Stimulated activated CD8-positive, alpha-beta memory T cell treated with anti-CD3 and anti-CD28 coated beads, Interleukin-15, amount 100 ng/mL, for 4 hours (primary cell): ENCODE measurements around the gene ANKFY1.

Experiments used
- DNase-seq, 2 donors: peaks; one replicate each; pipeline ENCODE4 v3.0.0-alpha.2; 2020; ENCODE audit warnings: low read depth in 2 of 2

Gene ANKFY1, protein sequence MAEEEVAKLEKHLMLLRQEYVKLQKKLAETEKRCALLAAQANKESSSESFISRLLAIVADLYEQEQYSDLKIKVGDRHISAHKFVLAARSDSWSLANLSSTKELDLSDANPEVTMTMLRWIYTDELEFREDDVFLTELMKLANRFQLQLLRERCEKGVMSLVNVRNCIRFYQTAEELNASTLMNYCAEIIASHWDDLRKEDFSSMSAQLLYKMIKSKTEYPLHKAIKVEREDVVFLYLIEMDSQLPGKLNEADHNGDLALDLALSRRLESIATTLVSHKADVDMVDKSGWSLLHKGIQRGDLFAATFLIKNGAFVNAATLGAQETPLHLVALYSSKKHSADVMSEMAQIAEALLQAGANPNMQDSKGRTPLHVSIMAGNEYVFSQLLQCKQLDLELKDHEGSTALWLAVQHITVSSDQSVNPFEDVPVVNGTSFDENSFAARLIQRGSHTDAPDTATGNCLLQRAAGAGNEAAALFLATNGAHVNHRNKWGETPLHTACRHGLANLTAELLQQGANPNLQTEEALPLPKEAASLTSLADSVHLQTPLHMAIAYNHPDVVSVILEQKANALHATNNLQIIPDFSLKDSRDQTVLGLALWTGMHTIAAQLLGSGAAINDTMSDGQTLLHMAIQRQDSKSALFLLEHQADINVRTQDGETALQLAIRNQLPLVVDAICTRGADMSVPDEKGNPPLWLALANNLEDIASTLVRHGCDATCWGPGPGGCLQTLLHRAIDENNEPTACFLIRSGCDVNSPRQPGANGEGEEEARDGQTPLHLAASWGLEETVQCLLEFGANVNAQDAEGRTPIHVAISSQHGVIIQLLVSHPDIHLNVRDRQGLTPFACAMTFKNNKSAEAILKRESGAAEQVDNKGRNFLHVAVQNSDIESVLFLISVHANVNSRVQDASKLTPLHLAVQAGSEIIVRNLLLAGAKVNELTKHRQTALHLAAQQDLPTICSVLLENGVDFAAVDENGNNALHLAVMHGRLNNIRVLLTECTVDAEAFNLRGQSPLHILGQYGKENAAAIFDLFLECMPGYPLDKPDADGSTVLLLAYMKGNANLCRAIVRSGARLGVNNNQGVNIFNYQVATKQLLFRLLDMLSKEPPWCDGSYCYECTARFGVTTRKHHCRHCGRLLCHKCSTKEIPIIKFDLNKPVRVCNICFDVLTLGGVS

DNA sequence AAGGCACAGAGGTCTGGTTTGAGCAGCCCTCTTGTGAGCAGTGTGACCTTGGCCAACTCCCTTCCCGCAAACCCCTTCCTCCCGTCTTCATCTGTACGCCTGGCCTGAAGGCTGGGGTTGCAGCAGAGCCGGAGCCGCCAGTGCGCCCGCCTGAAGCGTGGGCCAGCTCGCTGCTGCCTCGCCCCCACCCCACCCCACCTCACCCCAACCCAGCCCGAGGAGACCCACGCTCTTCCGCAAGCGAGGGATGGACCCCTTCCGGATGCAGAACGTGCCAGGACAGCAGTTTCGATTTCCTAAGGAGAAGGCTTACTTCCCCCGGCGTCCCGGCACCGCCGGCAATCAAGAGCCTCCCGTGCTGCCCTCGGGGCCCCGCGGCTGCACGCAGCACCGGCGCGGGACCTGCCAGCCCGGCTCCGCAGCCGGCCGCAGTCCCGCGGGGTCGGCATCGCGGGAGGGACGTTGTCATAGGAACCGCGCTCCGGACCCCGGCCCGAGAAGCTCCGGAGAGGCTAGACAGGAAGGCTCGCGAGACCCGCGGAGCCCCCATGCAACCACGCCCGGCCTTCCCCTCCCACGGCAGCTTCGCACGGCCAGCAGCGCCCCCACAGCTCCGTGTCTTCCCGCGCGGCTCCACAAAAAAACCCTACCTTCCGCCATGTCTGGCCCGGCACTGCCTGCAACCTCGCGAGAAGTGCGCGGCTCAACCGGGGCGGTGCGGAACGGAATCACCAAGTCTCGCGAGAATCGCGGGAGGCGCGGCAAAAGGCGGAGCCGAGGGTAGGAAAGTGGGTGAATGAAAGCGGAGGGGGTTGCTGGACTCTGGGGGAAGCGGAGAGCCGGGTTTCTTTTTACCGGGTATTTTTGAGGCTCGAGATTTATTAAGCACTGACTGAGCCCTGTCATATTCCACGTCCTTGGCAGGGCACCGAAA is at the start of gene ANKFY1:
Gene ANKFY1, minus strand, starts transcription at position 698 of the 934 bp plus-strand sequence. Its CDS starts 38 bp downstream, at position 660.
- peak; percentile 92 for DNase-seq

DNA sequence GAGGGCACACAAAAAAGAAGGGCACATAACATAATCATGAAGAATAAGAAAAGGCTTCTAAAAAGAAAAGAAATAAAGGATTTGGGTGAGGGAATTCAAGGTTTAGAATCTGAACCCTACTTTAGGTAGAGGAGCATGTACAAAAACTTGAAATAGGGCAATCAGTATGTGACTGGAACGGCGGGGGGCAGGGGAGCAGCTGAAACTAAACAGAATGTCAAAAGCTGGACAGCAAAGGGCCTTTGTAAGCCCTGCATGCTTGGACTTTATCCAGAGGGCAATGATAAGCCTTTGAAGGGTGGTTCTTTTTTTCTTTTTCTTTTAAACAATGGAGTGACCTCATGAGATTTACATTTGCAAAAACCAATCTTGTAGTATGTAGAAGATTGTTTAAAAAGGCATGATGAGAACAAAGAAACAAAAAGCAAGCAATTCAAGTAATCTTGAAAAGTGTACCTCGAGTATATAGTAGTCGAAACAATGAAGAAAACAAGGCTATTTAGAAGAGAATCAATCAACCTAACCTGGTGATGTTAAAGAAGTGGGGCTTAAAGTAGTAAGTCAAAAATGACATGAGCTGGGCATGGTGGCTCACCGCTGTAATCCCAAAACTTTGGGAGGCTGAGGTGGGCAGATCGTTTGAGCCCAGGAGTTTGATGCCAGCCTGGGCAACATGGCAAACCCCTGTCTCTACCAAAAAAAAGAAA is 46.7 kb upstream of the ANKFY1 start:
- DNase-seq: no peak

DNA sequence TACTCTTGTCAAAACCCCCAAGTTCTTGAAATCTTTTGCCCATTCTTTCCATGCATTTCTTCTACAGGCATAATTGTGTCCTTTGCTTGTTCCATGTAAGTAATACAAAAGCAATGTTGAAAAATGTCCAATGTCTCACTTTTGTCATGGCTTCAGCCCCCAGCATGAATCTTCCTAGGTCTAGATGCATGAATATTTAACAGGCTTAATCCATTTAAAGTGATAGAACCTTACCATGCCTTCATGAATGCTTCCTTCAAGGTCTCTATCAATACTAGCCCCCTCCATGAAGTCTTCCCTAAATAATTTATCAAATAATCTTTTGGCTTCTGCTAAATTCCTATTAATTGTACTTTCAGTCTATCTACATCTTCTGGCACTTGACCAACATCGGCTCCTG is 46.1 kb upstream of the ANKFY1 start:
- no peak for DNase-seq

DNA sequence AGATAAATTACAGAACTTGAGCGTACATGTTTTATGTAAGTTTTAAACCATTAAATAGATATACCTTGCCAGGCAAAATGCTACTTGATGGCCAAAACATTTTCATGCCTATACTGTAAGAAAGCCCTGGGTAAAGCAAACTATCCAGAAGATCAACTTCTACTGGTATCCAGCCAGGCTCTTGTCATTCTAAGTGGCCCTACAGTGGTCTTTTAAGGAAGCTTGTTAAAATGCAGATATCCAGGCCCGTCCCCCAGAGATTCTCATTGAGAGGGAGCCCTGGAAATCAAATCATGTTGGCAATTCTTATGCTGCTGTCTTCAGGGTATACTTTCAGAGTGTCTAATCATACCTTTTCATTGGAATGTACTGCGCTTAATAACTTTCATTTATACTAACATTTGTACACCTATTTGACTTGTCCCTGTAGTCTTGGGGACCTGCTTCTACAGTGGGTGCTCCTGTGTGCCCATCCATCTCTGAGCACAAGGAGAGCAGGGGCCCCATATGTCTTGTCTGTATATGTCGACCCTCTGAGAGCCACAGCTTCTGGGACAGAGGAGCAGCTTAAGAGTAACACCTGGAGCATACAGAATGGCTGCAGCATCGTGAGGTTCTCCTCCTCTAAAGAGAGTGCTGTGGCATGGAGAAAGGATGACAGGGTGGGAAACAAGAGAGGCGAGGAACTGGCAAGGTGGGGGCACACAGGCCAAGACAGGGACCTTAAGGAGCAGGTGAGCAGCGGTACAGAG is 43.6 kb upstream of the ANKFY1 start:
- no peak for DNase-seq

DNA sequence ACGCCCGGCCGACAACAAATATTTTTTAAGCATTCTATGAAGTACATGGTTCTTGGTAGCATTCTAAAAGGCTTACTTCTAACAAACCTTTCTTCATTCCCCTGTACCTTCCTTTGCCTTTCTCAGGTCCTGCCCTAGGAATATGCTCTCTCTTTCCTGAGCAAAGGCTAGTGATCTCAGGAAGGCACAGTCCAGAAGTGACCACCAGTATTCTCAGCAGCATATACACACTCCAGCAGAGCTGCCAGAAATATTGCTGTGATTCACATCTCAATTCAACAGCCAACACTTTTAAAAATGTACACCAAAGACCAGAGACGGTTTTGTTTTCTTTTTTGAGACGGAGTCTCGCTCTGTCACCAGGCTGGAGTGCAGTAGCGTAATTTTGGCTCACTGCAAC is 41.4 kb upstream of the ANKFY1 start:
- DNase-seq: no peak

DNA sequence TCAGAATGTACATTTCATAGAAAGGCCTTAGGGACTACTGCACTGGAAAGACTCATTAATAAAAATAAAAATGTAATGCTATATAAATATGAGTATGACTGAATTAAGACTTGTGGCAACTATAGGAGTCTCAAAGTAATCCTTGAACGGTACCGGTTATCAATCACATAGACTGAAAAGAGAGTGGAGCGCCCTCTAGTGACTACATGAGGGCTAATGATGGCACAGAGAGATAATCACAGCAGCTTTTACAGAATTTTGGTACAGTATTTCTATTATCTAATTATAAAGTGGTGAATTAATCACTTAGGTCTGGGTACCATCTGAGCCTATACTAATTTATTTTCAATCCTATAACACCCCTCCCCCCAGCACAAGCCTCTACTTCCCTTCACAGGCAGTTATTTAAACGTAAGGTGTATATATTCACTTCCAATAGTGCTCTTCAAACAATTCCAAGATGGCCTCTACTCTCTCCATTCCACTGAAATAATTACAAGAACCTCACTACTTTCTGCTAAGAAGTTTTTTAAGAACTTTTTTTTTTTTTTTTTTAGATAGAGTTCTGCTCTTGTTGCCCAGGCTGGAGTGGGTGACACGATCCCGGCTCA is 40.7 kb upstream of the ANKFY1 start:
- DNase-seq: peak in 1 of 2 donors; percentile 2

DNA sequence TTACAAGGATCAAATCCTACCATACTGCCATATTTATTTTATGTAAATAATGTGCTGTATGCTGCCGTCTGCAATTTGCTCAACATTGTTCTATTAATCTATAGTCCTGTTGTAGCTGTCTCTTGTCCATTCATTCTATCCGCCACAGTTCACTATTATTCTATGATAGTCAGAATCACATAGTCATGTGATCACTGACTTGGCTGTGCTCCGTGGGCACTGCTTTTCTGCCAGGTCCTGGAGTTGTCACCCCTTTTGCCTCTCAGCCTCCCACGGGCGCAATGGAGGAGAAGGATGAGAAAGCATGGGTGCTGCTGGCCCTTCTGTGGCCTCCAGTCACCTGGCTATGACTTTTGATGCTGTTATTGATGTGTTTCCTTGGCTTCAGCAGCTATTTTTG is 37.3 kb upstream of the ANKFY1 start:
- no peak for DNase-seq

DNA sequence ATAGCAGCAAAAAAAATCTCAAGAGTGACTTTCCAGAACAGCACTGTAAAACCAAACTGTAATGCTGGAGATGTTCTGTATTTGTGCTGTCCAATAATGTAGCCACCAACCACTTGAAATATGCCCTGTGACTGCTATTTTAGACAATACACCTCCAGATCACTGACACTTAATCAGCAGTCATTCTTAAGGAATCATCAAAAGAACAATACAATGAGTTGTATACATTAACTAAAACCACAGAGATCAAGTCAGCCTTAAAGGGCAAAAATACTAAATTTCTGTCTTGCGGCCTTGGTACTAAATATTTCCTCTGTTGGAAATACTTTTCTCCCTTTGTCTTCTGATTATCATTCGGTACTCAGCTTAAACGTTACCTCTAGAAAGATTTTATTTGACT is 33.6 kb upstream of the ANKFY1 start:
- DNase-seq: no peak

DNA sequence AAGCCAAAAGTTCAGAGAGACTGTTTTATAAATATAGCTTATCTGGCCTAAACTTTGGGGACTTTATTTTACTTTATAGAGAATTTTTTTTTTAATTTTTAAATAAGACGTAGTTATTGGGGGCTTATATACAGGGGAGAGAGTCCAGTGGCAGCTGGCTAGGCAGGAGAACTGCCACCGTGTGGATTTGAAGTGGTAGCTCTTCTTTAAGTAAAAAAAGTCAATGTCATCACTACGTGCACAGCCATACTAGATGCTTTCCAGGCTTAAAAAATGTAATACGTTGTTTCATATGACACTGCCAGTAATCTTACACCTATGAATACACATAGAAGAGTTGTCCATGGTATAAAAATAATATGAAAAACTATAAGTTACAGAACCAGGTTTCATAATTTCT is 31.9 kb upstream of the ANKFY1 start:
- DNase-seq: no peak

DNA sequence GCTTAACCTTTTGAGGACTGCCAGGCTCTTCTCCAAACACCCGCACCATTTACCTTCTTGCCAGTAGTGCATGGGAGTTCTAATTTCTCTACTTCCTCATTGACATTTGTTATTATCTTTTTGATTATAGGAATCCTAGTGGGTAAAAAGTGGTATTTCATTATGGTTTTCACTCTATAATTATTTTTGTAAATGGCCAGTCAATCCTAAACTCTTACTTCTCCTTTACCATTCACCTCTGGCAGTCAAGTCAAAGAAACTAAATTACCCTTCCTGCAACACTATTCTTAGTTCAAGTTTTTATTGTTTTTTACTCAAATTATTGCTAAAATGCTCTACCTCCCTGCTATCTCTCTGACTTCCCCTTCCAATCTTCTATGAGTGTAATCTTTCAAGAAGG is 29.8 kb upstream of the ANKFY1 start:
- no peak for DNase-seq

DNA sequence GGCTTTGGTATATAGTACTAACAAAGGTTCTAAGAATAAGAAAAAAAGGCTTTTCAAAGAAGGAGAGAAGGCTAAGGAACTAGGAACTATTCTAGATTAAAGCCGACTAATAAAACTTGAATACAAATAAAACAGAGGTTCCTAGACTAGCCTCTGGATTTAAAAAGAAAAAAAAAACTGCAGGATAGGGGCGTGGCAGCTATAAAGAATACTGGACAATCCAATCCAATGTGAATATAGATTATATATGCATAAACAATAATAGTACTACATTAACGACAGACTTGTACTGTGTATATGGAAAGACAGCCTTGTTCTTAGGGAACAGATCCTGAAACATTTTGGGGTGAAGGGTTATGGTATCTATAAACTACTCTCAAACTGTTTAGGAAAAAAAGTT is 23.9 kb upstream of the ANKFY1 start:
- DNase-seq: no peak

DNA sequence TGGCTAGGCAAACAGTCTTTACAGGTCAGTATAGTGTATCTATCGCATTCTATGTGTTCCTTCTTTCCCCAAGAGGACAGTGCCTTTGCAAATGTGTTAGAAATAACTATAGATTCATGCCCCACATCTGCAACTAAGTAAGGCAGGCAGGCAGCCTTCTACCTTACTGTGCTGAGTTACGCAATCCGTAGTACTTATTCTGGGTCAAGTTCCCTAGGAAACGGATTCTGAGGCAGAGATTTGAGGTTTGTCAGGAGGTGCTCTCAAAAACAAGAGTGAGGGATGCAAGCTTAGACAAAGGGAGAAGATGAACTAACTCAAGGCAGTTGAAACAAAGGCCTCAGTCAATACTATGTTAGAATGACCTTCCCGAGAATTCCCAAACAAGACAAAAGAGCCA is 12.7 kb upstream of the ANKFY1 start:
- no peak for DNase-seq

DNA sequence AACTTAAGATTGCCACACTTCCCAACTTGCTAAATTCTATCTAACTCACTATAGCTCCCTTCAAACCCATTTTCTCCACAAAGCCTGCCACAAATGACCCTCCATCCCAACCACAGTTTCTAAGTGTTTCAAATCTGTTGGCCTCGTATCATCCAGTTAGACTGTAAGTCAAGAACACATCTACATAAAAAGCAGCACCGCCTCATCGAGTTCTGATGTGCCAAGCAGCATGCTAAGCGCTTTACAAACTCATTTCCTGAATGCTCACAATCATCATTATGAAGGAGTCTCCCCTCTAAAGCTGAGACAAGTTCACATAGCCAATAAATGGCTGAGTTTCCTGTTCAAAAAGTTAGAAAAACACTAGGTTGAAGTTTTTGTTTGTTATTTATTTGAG is 9.2 kb upstream of the ANKFY1 start:
- no peak for DNase-seq

DNA sequence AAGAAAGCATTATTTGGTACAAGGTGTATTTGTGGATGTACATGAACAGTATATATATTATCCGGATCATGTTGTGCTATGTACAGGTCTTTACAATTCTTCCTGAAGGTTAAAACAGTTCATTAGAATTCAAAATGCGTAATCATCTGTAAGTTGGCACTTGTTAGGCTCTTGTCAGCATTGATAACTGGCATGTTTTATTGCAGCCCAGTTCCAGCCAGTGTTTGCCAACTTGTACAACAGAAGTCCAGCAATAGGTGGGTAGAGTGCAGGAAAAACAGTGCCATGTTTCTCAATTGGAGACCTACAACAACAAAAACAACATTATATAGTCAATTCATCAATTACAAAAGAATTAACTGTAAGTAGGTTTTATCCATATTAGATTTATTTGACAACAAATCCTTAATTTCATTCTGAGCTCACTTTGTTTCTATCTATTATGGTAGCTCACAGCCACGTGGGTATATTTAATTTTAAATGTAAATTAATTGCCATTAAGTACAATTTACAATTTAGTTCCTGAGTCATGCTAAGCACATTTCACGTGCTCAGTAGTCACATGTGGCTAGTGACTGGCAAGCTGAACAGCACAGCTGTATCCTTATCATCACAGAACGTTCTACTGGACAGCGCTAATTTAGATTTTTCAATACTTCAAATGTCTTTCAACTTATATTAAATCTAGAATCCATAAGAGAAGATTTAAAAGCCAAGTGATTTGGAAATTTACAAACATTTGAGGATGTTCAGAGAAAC is 8.6 kb upstream of the ANKFY1 start:
- no peak for DNase-seq

DNA sequence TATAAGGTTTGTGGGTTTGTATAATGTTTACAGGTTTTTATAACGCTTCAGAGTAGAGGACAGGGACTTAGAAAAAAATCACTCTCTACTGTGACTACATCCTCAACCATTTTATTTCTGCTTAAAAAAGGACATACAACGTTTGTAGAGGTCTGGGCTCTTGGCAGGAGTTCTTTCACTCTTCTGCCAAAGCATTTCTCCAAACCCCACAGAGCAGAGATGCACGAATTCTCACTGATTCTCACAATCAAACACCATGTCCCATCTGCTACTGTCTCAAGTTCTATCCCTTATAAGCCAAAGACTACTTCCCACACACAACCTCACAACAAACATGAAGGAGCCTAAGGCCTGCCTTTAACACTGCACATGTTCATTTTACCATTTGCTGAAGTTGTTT is 7.0 kb upstream of the ANKFY1 start:
- no peak for DNase-seq

DNA sequence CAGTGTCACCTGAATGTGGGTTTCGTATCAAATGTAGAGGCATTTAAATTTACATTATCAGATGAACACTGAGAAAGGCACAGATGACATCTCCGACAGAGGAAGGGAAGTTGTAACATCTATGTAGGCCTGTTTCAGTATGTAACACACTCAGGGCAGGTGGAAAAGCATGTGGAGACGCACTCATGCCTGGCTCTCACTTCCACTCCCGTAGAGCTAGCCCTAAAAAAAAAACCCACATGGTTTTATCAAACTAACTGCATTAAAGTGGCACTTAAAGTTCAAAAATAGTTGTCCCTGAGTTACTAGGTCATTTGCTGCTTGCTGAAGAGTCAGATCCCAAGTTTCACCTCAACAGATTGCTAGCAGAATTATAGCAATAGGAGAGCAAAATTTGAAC is 6.1 kb upstream of the ANKFY1 start:
- DNase-seq: no peak

DNA sequence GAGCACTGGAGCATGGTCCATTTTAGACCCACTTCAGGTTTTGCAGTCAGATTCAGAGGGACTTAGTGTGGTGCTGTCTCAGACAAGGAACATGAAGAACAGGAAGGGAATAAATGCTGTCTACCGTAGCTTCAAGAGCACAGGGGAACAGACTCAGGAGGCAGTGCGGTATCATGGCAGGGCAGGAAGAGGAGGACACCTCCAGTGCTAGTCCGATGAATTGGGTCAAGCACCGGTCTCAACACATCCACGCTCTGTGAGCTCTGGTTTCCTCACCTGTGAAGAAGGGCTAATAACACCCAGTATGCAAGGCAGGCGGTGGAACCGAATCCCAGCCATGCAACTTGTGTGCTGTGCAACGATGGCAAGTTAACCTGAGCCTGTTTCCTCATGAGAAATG is 3.6 kb upstream of the ANKFY1 start:
- no peak for DNase-seq

DNA sequence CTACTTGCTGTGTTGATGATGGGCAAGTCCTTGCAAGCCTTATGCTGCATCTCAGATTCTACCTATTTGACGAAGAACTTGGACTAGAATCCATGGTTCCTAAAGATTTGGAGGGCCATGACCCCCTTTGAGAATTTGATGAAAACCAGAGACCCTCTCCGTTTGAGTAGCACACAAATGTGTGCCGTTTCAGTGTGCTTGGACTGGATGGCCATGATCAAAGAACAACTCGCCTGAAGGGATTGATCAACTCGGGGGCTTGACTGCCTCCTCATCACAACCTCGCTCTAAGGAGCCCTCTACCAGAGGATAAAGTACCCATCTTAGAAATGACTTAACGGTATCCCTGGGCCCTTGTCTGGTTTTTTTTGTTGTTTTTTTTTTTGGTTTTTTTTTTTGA is 2.8 kb upstream of the ANKFY1 start:
- no peak for DNase-seq

DNA sequence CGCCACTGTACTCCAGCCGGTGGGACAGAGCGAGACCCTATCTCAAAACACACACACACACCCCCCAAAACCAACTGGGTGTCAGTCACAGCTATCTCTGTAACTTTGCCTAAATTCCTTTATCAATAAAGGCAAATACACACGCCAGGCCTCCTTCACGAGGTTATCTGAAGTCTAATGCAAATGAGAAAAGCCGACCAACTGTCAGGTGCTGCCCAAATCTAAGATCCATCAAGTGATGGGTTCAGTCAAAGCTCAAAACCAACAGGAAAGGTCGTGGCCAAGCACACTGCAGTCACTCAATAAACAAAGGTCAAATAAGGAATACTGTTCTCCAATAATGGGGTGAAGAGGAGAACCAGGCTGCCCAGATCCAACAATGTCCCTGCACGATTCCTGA is 1.1 kb downstream of the ANKFY1 start:
- no peak for DNase-seq
